Testis (tissue), 2 donors: ENCODE measurements around the gene B4GALNT4.

ENCODE experiments used
- CTCF ChIP-seq, 3 experiments: fragments of 450-650 bp in 2 of 3; fragments of 200-600 bp in 1 of 3; sonication (generic) in 1 of 3; IDR thresholded peaks; one replicate each; pipeline ENCODE4 v1.5.1; 2016 to 2019; ENCODE audit warnings: antibody characterized with exemption in 3 of 3, mild to moderate bottlenecking in 2 of 3, moderate library complexity in 1 of 3
- POLR2A ChIP-seq: fragments of 450-650 bp; IDR thresholded peaks from one replicate; pipeline ENCODE4 v1.6.1; 2017; ENCODE audit warnings: antibody characterized with exemption, mild to moderate bottlenecking, moderate library complexity

GRCh38 chr11:376531-377173 lies 7.4 kb downstream of the B4GALNT4 start:
- no peak for TF ChIP-seq POLR2A
- TF ChIP-seq CTCF (IDR thresholded peaks at IDR 0.05), result no peak
